ENCODE results near the gene C2.
A peak's percentile ranks its signal among the peaks of the same experiment; 100 is the strongest.

Gene C2

DNA sequence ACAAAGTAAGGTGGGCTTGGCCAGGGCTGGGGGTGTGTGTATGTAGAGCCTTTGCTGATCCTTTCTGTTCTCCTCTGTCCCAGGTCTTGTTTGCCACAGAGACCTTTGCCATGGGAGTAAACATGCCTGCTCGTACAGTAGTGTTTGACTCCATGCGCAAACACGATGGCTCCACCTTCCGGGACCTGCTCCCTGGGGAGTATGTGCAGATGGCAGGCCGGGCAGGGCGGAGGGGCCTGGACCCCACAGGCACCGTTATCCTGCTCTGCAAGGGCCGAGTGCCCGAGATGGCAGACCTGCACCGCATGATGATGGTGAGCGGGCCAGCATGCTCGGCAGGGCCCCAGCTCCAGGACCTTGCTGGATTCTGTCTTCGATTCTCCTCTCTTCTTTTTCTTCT is 38.2 kb downstream of the C2 start:
- peaks cover 96% of the 10 kb centered on the region for H3K36me3 ChIP-seq (ENCODE audit: insufficient read depth, low read length)
- peaks cover under 1% of the 10 kb centered on the region for H3K4me1 ChIP-seq (ENCODE audit: insufficient read depth, low read length)
- H3K9ac ChIP-seq (ENCODE audit: low read length), result no peak overlapping the region
- H3K27me3 ChIP-seq (ENCODE audit: control insufficient read depth in 1 of 2, insufficient read depth in 2 of 2, low read length in 2 of 2), result no peaks in the 10 kb centered on the region
- H3K4me3 ChIP-seq (ENCODE audit: low read depth in 1 of 2, low read length in 2 of 2), result no peak overlapping the region
- H3K9me3 ChIP-seq (ENCODE audit: low read length), result no peaks in the 10 kb centered on the region
- H3K27ac ChIP-seq (ENCODE audit: low read depth, low read length), result no peak overlapping the region

DNA sequence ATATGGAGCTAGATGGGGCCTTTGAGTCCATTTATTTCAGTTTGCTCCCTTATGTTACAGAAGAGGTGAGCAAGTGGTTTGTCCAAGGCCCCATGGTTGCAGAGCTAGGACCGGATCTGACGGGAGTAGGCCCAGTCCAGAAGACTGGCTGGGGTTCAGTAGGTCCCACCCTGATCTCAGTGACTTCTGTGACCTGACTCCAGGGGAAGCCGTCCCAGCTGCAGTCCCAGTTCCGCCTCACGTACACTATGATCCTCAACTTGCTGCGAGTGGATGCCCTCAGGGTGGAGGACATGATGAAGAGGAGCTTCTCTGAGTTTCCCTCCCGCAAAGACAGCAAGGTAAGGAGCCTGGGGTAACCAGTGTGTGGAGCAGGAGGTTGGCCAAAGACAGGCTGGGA is 39.0 kb downstream of the C2 start:
- Histone ChIP-seq H3K9me3 (ENCODE audit: low read length) (no peaks in the 10 kb centered on the region), H3K27me3 (ENCODE audit: control insufficient read depth in 1 of 2, insufficient read depth in 2 of 2, low read length in 2 of 2) (no peaks in the 10 kb centered on the region), H3K36me3 (ENCODE audit: insufficient read depth, low read length) (peaks cover 88% of the 10 kb centered on the region), H3K4me3 (ENCODE audit: low read depth in 1 of 2, low read length in 2 of 2) (no peak overlapping the region), H3K27ac (ENCODE audit: low read depth, low read length) (no peak overlapping the region), H3K4me1 (ENCODE audit: insufficient read depth, low read length) (peaks cover 8% of the 10 kb centered on the region), H3K9ac (ENCODE audit: low read length) (no peak overlapping the region)

DNA sequence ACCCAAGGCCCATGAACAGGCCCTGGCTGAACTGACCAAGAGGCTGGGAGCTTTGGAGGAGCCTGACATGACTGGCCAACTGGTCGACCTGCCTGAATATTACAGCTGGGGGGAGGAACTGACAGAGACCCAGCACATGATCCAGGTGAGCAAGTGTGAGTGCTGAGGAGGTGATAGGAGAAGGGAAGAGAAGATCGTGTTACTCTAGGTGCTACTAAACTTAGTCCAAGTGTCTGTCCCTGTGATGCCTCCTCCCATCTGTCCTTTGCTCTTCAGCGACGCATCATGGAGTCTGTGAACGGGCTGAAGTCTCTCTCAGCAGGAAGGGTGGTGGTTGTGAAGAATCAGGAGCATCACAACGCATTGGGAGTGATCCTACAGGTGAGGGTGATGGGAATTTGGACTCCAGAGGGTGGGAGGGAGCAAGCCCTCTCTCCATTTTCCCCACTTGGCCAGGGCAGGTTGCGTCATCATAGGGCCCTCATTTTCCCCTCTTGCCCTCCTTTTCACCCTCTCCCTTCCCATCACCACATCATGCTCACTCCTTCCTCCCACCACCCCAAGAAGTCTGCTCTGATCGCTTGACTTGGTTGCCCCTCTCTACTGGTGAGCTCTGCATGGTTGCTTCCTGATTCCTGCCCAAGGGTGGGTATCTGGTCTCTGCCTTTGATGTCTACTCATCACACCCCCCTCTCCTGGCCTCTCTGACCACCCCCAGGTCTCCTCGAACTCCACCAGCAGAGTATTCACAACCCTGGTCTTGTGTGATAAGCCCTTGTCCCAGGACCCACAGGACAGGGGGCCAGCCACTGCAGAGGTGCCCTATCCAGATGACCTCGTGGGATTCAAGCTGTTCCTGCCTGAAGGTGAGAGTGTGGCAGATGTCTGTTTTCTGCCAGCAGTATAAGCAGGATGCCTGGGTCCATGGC is 39.7 kb downstream of the C2 start:
- Histone ChIP-seq H3K4me1 (ENCODE audit: insufficient read depth, low read length) (peaks cover 11% of the 10 kb centered on the region), H3K27ac (ENCODE audit: low read depth, low read length) (no peak overlapping the region), H3K4me3 (ENCODE audit: low read depth in 1 of 2, low read length in 2 of 2) (no peak overlapping the region), H3K36me3 (ENCODE audit: insufficient read depth, low read length) (peaks cover 81% of the 10 kb centered on the region), H3K9me3 (ENCODE audit: low read length) (no peaks in the 10 kb centered on the region), H3K9ac (ENCODE audit: low read length) (no peak overlapping the region), H3K27me3 (ENCODE audit: control insufficient read depth in 1 of 2, insufficient read depth in 2 of 2, low read length in 2 of 2) (no peaks in the 10 kb centered on the region)

DNA sequence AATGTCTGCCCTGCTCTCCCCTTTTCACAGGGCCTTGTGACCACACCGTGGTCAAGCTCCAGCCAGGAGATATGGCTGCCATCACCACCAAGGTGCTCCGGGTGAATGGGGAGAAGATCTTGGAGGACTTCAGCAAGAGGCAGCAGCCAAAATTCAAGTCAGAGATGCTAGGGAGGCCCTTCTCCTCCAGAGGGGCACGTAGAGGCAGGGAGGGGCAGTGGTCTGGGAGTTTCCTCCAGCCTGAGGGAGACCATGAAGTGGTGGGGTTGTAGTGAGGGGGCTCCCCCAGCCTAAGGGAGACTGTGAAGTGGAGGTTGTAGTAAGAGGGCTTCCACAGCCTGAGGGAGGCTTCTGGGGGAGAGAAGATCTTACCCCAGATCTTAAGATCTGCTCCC is 40.4 kb downstream of the C2 start:
- Histone ChIP-seq H3K27ac (ENCODE audit: low read depth, low read length) (no peak overlapping the region), H3K4me3 (ENCODE audit: low read depth in 1 of 2, low read length in 2 of 2) (no peak overlapping the region), H3K36me3 (ENCODE audit: insufficient read depth, low read length) (peaks cover 74% of the 10 kb centered on the region), H3K27me3 (ENCODE audit: control insufficient read depth in 1 of 2, insufficient read depth in 2 of 2, low read length in 2 of 2) (no peaks in the 10 kb centered on the region), H3K9me3 (ENCODE audit: low read length) (no peaks in the 10 kb centered on the region), H3K9ac (ENCODE audit: low read length) (no peak overlapping the region), H3K4me1 (ENCODE audit: insufficient read depth, low read length) (peaks cover 15% of the 10 kb centered on the region)

GRCh38 chr6:31968326-31968725 is 40.8 kb downstream of the C2 start:
- Histone ChIP-seq H3K27ac (ENCODE audit: low read depth, low read length) (no peak overlapping the region), H3K4me1 (ENCODE audit: insufficient read depth, low read length) (peaks cover 19% of the 10 kb centered on the region), H3K9me3 (ENCODE audit: low read length) (no peaks in the 10 kb centered on the region), H3K27me3 (ENCODE audit: control insufficient read depth in 1 of 2, insufficient read depth in 2 of 2, low read length in 2 of 2) (no peaks in the 10 kb centered on the region), H3K36me3 (ENCODE audit: insufficient read depth, low read length) (peaks cover 70% of the 10 kb centered on the region), H3K9ac (ENCODE audit: low read length) (no peak overlapping the region), H3K4me3 (ENCODE audit: low read depth in 1 of 2, low read length in 2 of 2) (no peak overlapping the region)

DNA sequence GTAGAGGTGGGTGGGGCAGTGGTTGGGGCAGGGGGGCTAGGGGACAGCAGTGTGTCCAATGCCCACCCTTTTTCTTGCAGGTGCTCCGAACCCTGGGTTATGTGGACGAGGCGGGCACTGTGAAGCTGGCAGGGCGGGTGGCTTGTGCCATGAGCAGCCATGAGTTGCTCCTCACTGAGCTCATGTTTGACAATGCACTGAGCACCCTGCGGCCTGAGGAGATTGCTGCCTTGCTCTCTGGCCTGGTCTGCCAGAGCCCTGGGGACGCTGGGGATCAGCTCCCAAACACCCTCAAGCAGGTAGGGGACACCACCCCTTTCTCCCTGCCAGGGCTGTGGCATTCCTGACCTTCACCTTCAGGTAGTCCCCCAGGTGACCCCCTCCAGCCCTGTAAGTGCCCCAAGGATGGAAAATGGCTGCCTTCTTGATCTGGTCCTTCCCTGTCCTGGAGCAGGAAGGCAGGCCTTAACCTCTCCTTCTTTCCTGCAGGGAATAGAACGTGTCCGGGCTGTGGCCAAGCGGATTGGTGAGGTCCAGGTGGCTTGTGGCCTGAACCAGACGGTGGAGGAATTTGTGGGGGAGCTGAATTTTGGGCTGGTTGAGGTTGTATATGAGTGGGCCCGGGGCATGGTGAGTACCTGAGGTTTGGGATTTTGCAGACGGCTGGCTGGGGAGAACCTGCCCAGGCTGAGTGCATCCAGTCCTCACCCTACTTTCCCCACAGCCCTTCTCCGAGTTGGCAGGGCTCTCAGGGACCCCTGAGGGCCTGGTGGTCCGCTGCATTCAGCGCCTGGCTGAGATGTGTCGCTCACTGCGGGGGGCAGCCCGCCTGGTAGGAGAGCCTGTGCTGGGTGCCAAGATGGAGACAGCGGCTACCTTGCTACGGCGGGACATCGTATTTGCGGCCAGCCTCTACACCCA is 41.5 kb downstream of the C2 start:
- Histone ChIP-seq H3K27me3 (ENCODE audit: control insufficient read depth in 1 of 2, insufficient read depth in 2 of 2, low read length in 2 of 2) (no peaks in the 10 kb centered on the region), H3K36me3 (ENCODE audit: insufficient read depth, low read length) (peaks cover 63% of the 10 kb centered on the region), H3K4me3 (ENCODE audit: low read depth in 1 of 2, low read length in 2 of 2) (no peak overlapping the region), H3K4me1 (ENCODE audit: insufficient read depth, low read length) (peaks cover 25% of the 10 kb centered on the region), H3K9me3 (ENCODE audit: low read length) (no peaks in the 10 kb centered on the region), H3K27ac (ENCODE audit: low read depth, low read length) (no peak overlapping the region), H3K9ac (ENCODE audit: low read length) (no peak overlapping the region)

DNA sequence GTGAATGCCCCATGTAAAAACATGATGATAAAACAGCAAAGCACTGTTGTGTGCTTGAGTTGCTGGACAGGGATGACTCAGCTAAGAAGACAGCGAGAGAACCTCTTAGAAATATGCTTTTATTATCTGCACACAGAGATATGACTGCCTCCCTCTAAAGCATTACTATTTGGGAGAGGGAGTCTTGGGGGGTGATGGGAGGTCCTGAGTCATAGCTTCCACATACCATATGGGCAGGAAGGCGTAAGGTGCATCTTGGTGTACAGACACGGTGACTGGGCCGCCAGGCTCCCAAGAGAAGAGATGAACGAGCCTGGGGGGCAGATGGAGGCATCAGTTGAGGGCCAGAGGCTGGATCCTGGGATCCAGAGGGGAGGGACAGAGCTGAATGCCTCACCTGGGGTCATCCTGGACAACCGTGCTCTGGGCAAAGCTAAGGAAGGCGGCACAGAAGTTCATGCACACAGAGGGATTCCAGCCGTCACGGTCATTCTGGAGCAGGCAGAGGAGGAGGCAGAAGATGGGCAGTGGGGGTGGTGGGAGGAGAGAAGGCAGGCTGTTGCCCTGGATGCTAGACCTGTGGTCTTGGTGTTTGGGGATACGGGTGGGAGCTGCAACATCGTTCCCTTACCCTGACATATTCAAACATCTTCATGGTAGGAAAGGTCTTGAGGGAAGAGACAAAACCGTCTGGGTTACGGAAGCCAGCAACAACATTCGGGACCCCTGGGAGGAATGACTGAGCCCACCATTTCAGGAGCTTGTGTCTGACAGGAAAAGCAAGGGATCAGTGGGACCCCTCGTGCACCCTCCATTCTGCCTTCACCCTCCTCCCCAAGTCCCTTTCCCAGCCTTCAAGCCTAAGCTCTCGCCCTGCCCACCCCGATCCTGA is 42.4 kb downstream of the C2 start:
- no peaks in the 10 kb centered on the region for H3K9me3 ChIP-seq (ENCODE audit: low read length)
- H3K36me3 ChIP-seq (ENCODE audit: insufficient read depth, low read length), result peaks cover 54% of the 10 kb centered on the region
- H3K4me3 ChIP-seq (ENCODE audit: low read depth in 1 of 2, low read length in 2 of 2), result no peak overlapping the region
- no peaks in the 10 kb centered on the region for H3K27me3 ChIP-seq (ENCODE audit: control insufficient read depth in 1 of 2, insufficient read depth in 2 of 2, low read length in 2 of 2)
- H3K9ac ChIP-seq (ENCODE audit: low read length), result no peak overlapping the region
- H3K4me1 ChIP-seq (ENCODE audit: insufficient read depth, low read length), result peaks cover 25% of the 10 kb centered on the region
- H3K27ac ChIP-seq (ENCODE audit: low read depth, low read length), result peak overlapping the region; percentile 82

- H3K36me3 ChIP-seq (ENCODE audit: insufficient read depth, low read length), result peaks cover 46% of the 10 kb centered on the region
- H3K4me1 ChIP-seq (ENCODE audit: insufficient read depth, low read length), result peaks cover 25% of the 10 kb centered on the region
Observed at GRCh38 chr6:31970604-31971271, 43.2 kb downstream of the C2 start.

DNA sequence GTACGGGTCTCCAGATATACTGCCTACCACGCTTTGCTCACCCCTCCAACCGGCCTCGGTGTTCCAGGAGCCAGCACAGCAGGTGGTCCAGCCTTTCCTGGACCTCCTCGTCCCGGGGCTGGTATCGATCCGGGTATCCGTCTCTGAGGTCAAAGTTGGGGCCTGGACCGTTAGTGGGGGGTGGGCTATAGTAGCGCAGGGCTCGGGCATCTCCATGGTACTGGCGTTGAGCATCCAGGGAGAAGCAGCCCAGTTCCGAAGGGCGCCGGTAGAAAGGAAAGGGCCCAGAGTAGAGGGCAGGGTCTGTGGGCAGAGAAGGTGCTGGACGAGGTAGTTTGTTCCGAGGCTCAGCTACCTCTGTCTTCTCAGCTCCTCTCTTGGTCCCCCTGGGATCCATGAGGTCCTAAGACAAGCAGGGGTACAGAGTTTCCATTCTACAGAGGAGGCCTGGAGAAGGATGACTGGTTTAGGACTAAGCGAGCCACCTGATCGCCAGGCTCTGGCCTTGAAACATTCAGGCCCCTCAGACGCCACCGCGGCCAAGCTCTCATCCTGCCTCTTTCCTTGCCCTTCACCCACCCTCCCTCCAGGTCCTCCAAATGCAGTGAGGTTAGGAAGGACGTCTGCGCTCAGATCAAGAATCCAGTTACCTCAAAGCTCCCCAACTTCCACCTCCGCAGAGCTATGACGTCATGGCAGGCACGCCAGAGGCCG is 43.9 kb downstream of the C2 start:
- H3K4me1 ChIP-seq (ENCODE audit: insufficient read depth, low read length), result peaks cover 25% of the 10 kb centered on the region
- peak overlapping the region; percentile 69 to 72 for H3K4me3 ChIP-seq (ENCODE audit: low read depth in 1 of 2, low read length in 2 of 2)
- no peaks in the 10 kb centered on the region for H3K27me3 ChIP-seq (ENCODE audit: control insufficient read depth in 1 of 2, insufficient read depth in 2 of 2, low read length in 2 of 2)
- H3K9ac ChIP-seq (ENCODE audit: low read length), result peak overlapping the region; percentile 88
- peak overlapping the region; percentile 82 for H3K27ac ChIP-seq (ENCODE audit: low read depth, low read length)
- H3K9me3 ChIP-seq (ENCODE audit: low read length), result no peaks in the 10 kb centered on the region
- H3K36me3 ChIP-seq (ENCODE audit: insufficient read depth, low read length), result peaks cover 39% of the 10 kb centered on the region

More at GRCh38 chr6:31970604-31971271, 43.2 kb downstream of the C2 start:
- Histone ChIP-seq H3K27me3 (ENCODE audit: control insufficient read depth in 1 of 2, insufficient read depth in 2 of 2, low read length in 2 of 2) (no peaks in the 10 kb centered on the region), H3K9me3 (ENCODE audit: low read length) (no peaks in the 10 kb centered on the region), H3K27ac (ENCODE audit: low read depth, low read length) (peak overlapping the region; percentile 82), H3K4me3 (ENCODE audit: low read depth in 1 of 2, low read length in 2 of 2) (peak overlapping the region; percentile 14 to 72), H3K9ac (ENCODE audit: low read length) (peak overlapping the region; percentile 88)

Data from muscle layer of colon (tissue), 2 donors.